Chondrocyte (in vitro differentiated cells): Measurements from ENCODE around the gene PROC. TPM values are rescaled to one million over a fixed set of nuclear protein-coding genes. Genes with fewer than 3 reads are reported as not detected.

ENCODE experiments used
- DNase-seq: peaks from one replicate; pipeline ENCODE4 v3.0.0; 2021; ENCODE audit warnings: mixed read lengths, low spot score
- H3K27ac Mint-ChIP-seq: one replicate; pipeline ENCODE4 v1.8.0; 2021; ENCODE audit warnings: mild to moderate bottlenecking, moderate library complexity, mixed read lengths; ENCODE audit not compliant: unreplicated experiment
- H3K27me3 Mint-ChIP-seq: 2 replicates; pipeline ENCODE4 v1.8.0; 2021; ENCODE audit warnings: low read depth, mixed read lengths
- H3K36me3 Mint-ChIP-seq: 2 replicates; pipeline ENCODE4 v1.8.0; 2021; ENCODE audit warnings: low read depth, mixed read lengths
- H3K4me1 Mint-ChIP-seq: 2 replicates; pipeline ENCODE4 v1.8.0; 2021; ENCODE audit warnings: low read depth, mild to moderate bottlenecking, mixed read lengths
- H3K4me3 Mint-ChIP-seq: one replicate; pipeline ENCODE4 v1.8.0; 2021; ENCODE audit warnings: mild to moderate bottlenecking, moderate library complexity, mixed read lengths; ENCODE audit not compliant: unreplicated experiment
- H3K9me3 Mint-ChIP-seq: 2 replicates; pipeline ENCODE4 v1.8.0; 2021; ENCODE audit warnings: low read depth, mixed read lengths
- total RNA-seq: library from RNA; stranded (reverse); gene quantifications from 3 replicates; pipeline ENCODE4 v1.2.1, GENCODE V29; 2021
- TF ChIP-seq, protein P1 (sequence below): fragments of 200-600 bp; sonication (generic); IDR thresholded peaks from 2 replicates; pipeline ENCODE4 v1.5.0; 2021; ENCODE audit warnings: antibody characterized with exemption, mild to moderate bottlenecking, moderate library complexity

PROC gene
- total RNA-seq, 1 donor from 2014 or later = 2.7 TPM

DNA sequence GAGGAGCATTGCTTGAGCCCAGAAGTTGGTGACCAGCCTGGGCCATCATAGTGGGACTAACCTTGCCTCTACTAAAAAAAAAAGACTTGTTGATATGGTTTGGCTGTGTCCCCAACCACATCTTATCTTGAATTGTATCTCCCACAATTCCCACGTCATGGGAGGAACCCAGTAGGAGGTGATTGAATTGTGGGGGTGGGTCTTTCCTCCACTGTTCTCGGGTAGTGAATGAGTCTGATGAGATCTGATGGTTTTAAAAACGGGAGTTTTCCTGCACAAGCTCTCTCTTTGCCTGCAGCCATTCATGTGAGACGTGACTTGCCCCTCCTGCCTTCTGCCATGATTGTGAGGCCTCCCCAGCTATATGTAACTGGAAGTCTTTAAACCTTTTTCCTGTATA is 47.0 kb downstream of the PROC start:
- DNase-seq = no peak
- no peak overlapping the region for H3K27ac Mint-ChIP-seq
- TF ChIP-seq, protein P1, sequence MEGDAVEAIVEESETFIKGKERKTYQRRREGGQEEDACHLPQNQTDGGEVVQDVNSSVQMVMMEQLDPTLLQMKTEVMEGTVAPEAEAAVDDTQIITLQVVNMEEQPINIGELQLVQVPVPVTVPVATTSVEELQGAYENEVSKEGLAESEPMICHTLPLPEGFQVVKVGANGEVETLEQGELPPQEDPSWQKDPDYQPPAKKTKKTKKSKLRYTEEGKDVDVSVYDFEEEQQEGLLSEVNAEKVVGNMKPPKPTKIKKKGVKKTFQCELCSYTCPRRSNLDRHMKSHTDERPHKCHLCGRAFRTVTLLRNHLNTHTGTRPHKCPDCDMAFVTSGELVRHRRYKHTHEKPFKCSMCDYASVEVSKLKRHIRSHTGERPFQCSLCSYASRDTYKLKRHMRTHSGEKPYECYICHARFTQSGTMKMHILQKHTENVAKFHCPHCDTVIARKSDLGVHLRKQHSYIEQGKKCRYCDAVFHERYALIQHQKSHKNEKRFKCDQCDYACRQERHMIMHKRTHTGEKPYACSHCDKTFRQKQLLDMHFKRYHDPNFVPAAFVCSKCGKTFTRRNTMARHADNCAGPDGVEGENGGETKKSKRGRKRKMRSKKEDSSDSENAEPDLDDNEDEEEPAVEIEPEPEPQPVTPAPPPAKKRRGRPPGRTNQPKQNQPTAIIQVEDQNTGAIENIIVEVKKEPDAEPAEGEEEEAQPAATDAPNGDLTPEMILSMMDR = no peak
- H3K27me3 Mint-ChIP-seq = no peaks in the 10 kb centered on the region
- no peak overlapping the region for H3K4me3 Mint-ChIP-seq
- H3K36me3 Mint-ChIP-seq = peaks cover 7% of the 10 kb centered on the region
- H3K4me1 Mint-ChIP-seq = no peaks in the 10 kb centered on the region
- H3K9me3 Mint-ChIP-seq = no peaks in the 10 kb centered on the region

DNA sequence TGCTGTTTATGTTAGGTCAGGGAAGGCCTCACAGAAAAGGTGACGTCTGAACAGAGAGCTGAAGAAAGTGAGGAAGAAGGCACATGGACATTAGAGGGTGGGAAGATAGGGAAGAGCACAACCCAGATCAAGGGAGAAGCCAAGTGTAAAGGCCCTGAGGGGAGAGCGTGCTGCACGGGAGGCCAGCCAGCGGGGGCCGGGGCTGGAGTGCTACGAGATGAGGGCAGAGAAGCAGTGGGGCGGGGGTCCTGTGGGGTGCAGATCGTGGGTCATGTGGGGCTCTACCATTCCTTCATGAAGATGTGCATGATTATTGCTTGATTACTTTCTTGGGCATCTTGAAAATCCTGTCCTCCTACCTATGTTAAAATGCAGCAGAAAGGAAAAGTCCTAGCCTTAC is 50.8 kb downstream of the PROC start:
- H3K27me3 Mint-ChIP-seq = no peaks in the 10 kb centered on the region
- H3K36me3 Mint-ChIP-seq = peaks cover 7% of the 10 kb centered on the region
- TF ChIP-seq, protein P1 = no peak
- no peak for DNase-seq
- no peaks in the 10 kb centered on the region for H3K4me1 Mint-ChIP-seq
- no peak overlapping the region for H3K4me3 Mint-ChIP-seq
- no peaks in the 10 kb centered on the region for H3K9me3 Mint-ChIP-seq
- H3K27ac Mint-ChIP-seq = no peak overlapping the region

DNA sequence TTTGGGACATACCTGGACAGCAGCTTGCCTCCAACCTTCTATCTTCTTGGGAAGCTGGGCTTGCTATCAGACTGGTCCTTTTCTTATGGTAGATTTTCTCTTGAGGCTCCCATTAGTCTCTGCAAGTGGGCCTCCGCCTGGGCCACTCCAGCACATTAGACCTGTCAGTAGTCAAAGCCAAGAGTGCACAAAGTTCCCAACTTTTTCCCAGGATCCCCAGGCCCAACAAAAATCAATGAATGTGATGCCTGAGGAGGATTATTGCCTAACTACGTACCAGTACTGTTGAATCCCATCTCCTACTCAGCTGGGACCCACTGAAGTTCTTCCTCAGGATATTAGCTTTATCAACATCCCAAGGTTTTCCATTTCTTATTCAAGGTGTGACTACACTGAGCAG is 51.7 kb downstream of the PROC start:
- Mint-ChIP-seq H3K36me3 (peaks cover 7% of the 10 kb centered on the region), H3K4me3 (no peak overlapping the region), H3K27ac (no peak overlapping the region), H3K4me1 (no peaks in the 10 kb centered on the region), H3K9me3 (peaks cover under 1% of the 10 kb centered on the region), H3K27me3 (no peaks in the 10 kb centered on the region)
- no peak for DNase-seq
- TF ChIP-seq, protein P1 = no peak

DNA sequence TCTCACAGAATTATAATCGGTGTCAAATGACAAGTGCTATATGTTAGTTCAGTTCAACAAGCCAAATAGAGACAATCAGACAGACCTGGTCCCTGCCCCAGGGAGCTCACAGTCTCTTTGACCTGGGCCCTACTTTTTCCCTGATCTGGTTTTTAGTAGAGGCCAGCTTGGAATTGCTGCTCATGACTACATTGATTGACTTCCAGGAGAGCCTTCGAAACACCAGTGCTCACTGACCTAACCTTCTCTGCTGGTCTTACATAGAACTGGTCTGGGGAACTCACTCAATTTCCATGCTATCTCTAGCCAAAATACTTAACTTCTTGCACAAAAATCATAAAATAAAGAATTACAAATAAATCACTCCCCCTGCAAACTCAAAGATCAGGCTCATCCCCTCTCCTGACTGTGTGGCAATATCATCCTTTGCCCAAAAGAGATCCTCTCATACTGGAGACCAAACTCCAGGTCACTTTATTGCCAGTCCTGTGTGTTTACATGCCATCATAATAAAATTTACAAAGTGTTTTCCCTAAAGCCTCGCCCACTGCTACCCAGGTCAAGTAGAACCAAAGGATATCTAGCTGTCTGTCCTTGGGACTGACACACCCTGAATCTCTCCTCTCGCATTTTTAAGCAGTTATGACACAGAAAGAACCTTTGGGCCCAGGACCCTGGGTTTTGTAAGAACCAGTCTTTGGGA is 53.2 kb downstream of the PROC start:
- Mint-ChIP-seq H3K4me3 (no peak overlapping the region), H3K27me3 (no peaks in the 10 kb centered on the region), H3K27ac (no peak overlapping the region), H3K9me3 (peaks cover 13% of the 10 kb centered on the region), H3K36me3 (peaks cover 15% of the 10 kb centered on the region), H3K4me1 (no peaks in the 10 kb centered on the region)
- no peak for DNase-seq
- TF ChIP-seq, protein P1 = no peak

DNA sequence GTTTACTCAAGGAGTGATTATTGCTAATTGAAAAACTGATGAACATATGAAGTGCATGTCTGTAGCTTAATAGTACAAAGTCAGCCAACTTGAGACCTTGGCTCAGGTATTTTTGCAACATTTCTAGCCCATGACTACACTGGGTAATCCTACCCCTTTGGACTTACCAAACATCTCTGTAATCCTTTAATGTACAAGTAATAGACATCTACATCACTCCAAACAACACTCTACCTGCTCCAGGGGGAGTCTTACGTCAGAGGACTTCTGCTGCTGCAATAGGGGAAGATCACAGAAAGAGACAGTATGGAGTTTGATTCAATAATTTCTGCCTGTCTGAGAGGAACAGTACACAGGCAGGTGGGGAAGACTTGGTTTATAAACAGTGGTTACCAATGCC is 54.0 kb downstream of the PROC start:
- Mint-ChIP-seq H3K4me3 (no peak overlapping the region), H3K36me3 (peaks cover 15% of the 10 kb centered on the region), H3K4me1 (no peaks in the 10 kb centered on the region)

More for the DNA sequence above, 54.0 kb downstream of the PROC start:
- no peak for DNase-seq
- H3K27ac Mint-ChIP-seq = no peak overlapping the region
- H3K27me3 Mint-ChIP-seq = no peaks in the 10 kb centered on the region
- H3K9me3 Mint-ChIP-seq = peaks cover 14% of the 10 kb centered on the region
- TF ChIP-seq, protein P1 = no peak
